Breast epithelium (tissue), 4 donors: Measurements from ENCODE around the gene MAGEB1. TPM values are rescaled to one million over a fixed set of nuclear protein-coding genes. Genes with fewer than 3 reads are reported as not detected.

Source experiments
- DNase-seq, 2 donors: peaks; one replicate each; pipeline ENCODE4 v3.0.0-alpha.2; 2019; ENCODE audit warnings: low spot score in 2 of 2
- H3K27ac ChIP-seq, 2 donors: fragments of 200-600 bp; sonication (generic) in 1 of 2; one replicate each; pipeline ENCODE4 v1.5.1; 2016 to 2019; ENCODE audit warnings: mild to moderate bottlenecking in 1 of 2
- H3K27me3 ChIP-seq, 2 donors: fragments of 200-600 bp; sonication (generic) in 1 of 2; one replicate each; pipeline versions ENCODE4 v1.5.1 to v1.6.0; 2017 to 2019; ENCODE audit warnings: control low read depth in 1 of 2, mild to moderate bottlenecking in 1 of 2
- H3K36me3 ChIP-seq: fragments of 200-600 bp; one replicate; pipeline ENCODE4 v1.5.1; 2019
- H3K4me1 ChIP-seq, 2 donors: fragments of 200-600 bp; sonication (generic); one replicate each; pipeline ENCODE4 v1.5.1; 2016 to 2019; ENCODE audit warnings: control low read depth in 1 of 2
- H3K4me3 ChIP-seq, 3 donors: fragments of 200-600 bp; sonication (generic); 1 replicate in 2 of 3; 2 replicates in 1 of 3; pipeline ENCODE4 v1.5.1; 2016 to 2019; ENCODE audit warnings: mild to moderate bottlenecking in 3 of 3, moderate library complexity in 2 of 3
- H3K9me3 ChIP-seq, 2 donors: fragments of 200-600 bp; sonication (generic) in 1 of 2; one replicate each; pipeline ENCODE4 v1.5.1; 2016 to 2019; ENCODE audit warnings: control low read depth in 1 of 2
- CTCF ChIP-seq, 3 donors: fragments of 450-650 bp; IDR thresholded peaks; one replicate each; pipeline ENCODE4 v1.5.1; 2016 to 2017; ENCODE audit warnings: antibody characterized with exemption in 3 of 3, mild to moderate bottlenecking in 3 of 3, moderate library complexity in 3 of 3
- POLR2A ChIP-seq: fragments of 450-650 bp; IDR thresholded peaks from one replicate; pipeline ENCODE4 v1.6.1; 2016; ENCODE audit warnings: antibody characterized with exemption, mild to moderate bottlenecking, moderate library complexity
- POLR2AphosphoS5 ChIP-seq, 3 donors: sonication (generic); formaldehyde crosslinking; IDR thresholded peaks; one replicate each; pipeline ENCODE4 v1.6.1; 2017; ENCODE audit warnings: antibody characterized with exemption in 3 of 3
- intact Hi-C: fragments of 100-400 bp; cut with DNase I; formaldehyde crosslinking; loops from one replicate; pipeline ENCODE4 v1.15.1; 2023; ENCODE audit warnings: low total_unique reads
- total RNA-seq, 3 donors: library from RNA; depleted of rRNA; stranded (reverse); fragments of >200 nt; gene quantifications; one replicate each; pipeline ENCODE4 v1.1.0, GENCODE V29; 2016

MAGEB1 gene
- not detected for total RNA-seq

GRCh38 chrX:30246769-30247489 is at the start of gene MAGEB1:
Gene MAGEB1, plus strand, starts transcription at chrX:30247146. Its CDS starts 3,348 bp downstream, at chrX:30250494.
- intact Hi-C loops, result no loop called here

DNA sequence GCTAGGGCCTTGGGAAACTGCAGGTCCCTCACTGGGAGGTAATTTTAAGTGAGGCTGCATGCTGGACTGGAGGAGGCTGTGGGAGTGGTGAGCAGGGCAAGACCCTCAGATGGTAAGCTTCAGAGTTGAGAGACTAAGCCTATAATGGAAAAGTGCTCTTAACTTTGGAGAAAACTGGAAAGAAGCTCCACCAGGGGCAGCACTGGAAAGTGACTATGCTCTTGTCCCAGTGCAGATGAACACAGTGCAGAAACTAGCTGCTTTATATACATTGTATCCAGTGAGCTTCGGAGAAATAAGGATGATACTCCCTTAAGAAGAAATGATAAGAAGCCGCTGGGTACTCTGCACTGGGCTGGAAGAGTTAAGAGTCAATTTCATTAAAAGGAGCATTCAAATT is 34.8 kb upstream of the MAGEB1 start:
- no peak for DNase-seq
- Histone ChIP-seq H3K36me3 (no peaks in the 10 kb centered on the region), H3K27me3 (peaks cover 0 to 39% of the 10 kb centered on the region in 2 donors), H3K9me3 (no peaks in the 10 kb centered on the region), H3K4me1 (no peaks in the 10 kb centered on the region), H3K27ac (no peak overlapping the region), H3K4me3 (no peak overlapping the region)
- no peak for TF ChIP-seq POLR2A
- no peak for TF ChIP-seq POLR2AphosphoS5 (IDR thresholded peaks at IDR 0.05)
- TF ChIP-seq CTCF (IDR thresholded peaks at IDR 0.05), result no peak
- intact Hi-C loops, result no loop called here

More at GRCh38 chrX:30246769-30247489, at the start of gene MAGEB1:
- no peaks in the 10 kb centered on the region for H3K9me3 ChIP-seq
- H3K4me3 ChIP-seq, result no peak within 1 kb of the TSS
- H3K27me3 ChIP-seq, result peaks cover 0 to 4% of the 10 kb centered on the region in 2 donors
- H3K4me1 ChIP-seq, result no peaks in the 10 kb centered on the region
- no peak within 1 kb of the TSS for H3K27ac ChIP-seq
- TF ChIP-seq POLR2AphosphoS5 (IDR thresholded peaks at IDR 0.05) (no peak), CTCF (IDR thresholded peaks at IDR 0.05) (no peak), POLR2A (no peak)
- DNase-seq, result no peak
- H3K36me3 ChIP-seq, result no peaks in the 10 kb centered on the region

DNA sequence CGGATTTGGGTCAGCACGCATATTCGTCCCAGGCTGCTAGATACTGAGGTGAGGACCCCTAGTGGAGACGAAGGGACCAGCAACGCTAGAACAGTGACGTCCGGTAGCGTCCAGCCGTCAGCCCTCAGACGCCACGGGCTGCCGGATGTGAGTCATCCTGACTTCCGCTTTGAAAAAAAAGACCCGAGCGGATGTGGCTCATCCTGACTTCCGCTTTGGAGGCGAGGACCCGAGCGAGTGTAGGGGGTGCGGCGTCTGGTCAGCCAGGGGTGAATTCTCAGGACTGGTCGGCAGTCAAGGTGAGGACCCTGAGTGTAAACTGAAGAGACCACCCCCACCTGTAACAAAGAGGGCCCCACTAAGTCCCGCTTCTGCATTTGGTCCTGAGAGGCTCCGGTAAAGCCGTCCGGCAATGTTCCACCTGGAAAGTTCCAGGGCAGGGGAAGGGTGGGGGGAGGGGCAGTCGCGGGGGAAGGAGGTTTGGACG is 31.5 kb upstream of the MAGEB1 start, which contains the start of gene MAGEB2:
Gene MAGEB2 (plus strand): TSS at position 207 of the 487 bp plus-strand sequence. CDS start 3,018 bp downstream, outside the sequence.
- peaks cover 0 to 22% of the 10 kb centered on the region in 2 donors for H3K27me3 ChIP-seq
- DNase-seq, result no peak
- H3K36me3 ChIP-seq, result no peaks in the 10 kb centered on the region
- TF ChIP-seq POLR2A, result no peak
- no peak for TF ChIP-seq CTCF (IDR thresholded peaks at IDR 0.05)
- TF ChIP-seq POLR2AphosphoS5 (IDR thresholded peaks at IDR 0.05), result no peak
- H3K27ac ChIP-seq, result no peak within 1 kb of the TSS
- H3K9me3 ChIP-seq, result no peaks in the 10 kb centered on the region
- H3K4me3 ChIP-seq, result no peak within 1 kb of the TSS
- intact Hi-C loops, result no loop called here
- no peaks in the 10 kb centered on the region for H3K4me1 ChIP-seq

- Histone ChIP-seq H3K27me3 (peaks cover 0 to 21% of the 10 kb centered on the region in 2 donors), H3K4me3 (no peak overlapping the region), H3K4me1 (no peaks in the 10 kb centered on the region), H3K36me3 (no peaks in the 10 kb centered on the region), H3K9me3 (no peaks in the 10 kb centered on the region), H3K27ac (no peak overlapping the region)
- no peak for DNase-seq
- TF ChIP-seq CTCF (IDR thresholded peaks at IDR 0.05) (no peak), POLR2AphosphoS5 (IDR thresholded peaks at IDR 0.05) (no peak), POLR2A (no peak)
- intact Hi-C loops, result no loop called here
Measured at GRCh38 chrX:30217465-30217864, 29.5 kb upstream of the MAGEB1 start.

DNA sequence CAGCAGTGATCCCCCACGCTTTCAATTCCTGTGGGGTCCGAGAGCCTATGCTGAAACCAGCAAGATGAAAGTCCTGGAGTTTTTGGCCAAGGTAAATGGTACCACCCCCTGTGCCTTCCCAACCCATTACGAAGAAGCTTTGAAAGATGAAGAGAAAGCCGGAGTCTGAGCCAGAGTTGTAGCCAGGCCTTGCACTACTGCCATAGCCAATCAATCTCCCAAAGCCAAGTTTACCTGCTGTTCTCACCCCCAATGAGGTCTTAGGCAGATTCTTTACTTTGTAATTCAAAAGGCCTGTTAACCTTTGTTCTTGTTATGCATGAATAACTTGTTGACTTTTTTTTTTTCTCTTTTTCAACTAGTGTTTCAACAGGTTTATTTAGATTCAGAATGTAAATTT is 27.6 kb upstream of the MAGEB1 start:
- TF ChIP-seq POLR2AphosphoS5 (IDR thresholded peaks at IDR 0.05), result no peak
- TF ChIP-seq CTCF (IDR thresholded peaks at IDR 0.05), result no peak
- TF ChIP-seq POLR2A, result no peak
- H3K27me3 ChIP-seq, result peaks cover 0 to 11% of the 10 kb centered on the region in 2 donors
- intact Hi-C loops, result no loop called here

More for the DNA sequence above, 27.6 kb upstream of the MAGEB1 start:
- no peak overlapping the region for H3K27ac ChIP-seq
- no peaks in the 10 kb centered on the region for H3K36me3 ChIP-seq
- H3K9me3 ChIP-seq, result no peaks in the 10 kb centered on the region
- no peaks in the 10 kb centered on the region for H3K4me1 ChIP-seq
- DNase-seq, result no peak
- H3K4me3 ChIP-seq, result no peak overlapping the region
